Right lobe of liver (tissue), 6 donors: ENCODE results near the gene PPM1N. TPM values are rescaled to one million over a fixed set of nuclear protein-coding genes. Genes with fewer than 3 reads are reported as not detected.

Experiments used
- ATAC-seq, 4 donors: fragments of 200-7000 bp; cut with Tn5 transposase; one replicate each; pipeline ENCODE4 v1.9.1; 2020; ENCODE audit warnings: mild to moderate bottlenecking in 4 of 4, moderate library complexity in 4 of 4
- DNase-seq, 3 donors: peaks; one replicate each; pipeline ENCODE4 v3.0.0-alpha.2; 2020
- H3K27ac ChIP-seq, 3 donors: fragments of 200-600 bp; one replicate each; pipeline ENCODE4 v1.8.0; 2022
- H3K27me3 ChIP-seq, 2 donors: fragments of 200-600 bp; one replicate each; pipeline ENCODE4 v1.8.0; 2022
- H3K36me3 ChIP-seq, 4 donors: fragments of 200-600 bp; sonication (generic) in 1 of 4; one replicate each; pipeline versions ENCODE4 v1.5.1 to v1.8.0; 2017 to 2022; ENCODE audit warnings: control low read depth in 1 of 4
- H3K4me1 ChIP-seq, 4 donors: fragments of 200-600 bp; sonication (generic) in 1 of 4; one replicate each; pipeline versions ENCODE4 v1.5.1 to v1.8.0; 2017 to 2022; ENCODE audit warnings: control low read depth in 1 of 4
- H3K4me3 ChIP-seq, 3 donors: fragments of 200-600 bp; one replicate each; pipeline ENCODE4 v1.8.0; 2022
- H3K9me3 ChIP-seq, 4 donors: fragments of 200-600 bp; sonication (generic) in 1 of 4; one replicate each; pipeline versions ENCODE4 v1.5.1 to v1.8.0; 2017 to 2022; ENCODE audit warnings: control low read depth in 1 of 4
- POLR2A ChIP-seq: fragments of 450-650 bp; IDR thresholded peaks from one replicate; pipeline ENCODE4 v1.6.1; 2017; ENCODE audit warnings: antibody characterized with exemption, mild to moderate bottlenecking
- WGBS: methylation state at CpG from one replicate; pipeline ENCODE4 v1.1.6; 2018; ENCODE audit warnings: low coverage, low lambda C conversion rate; ENCODE audit not compliant: insufficient coverage; ENCODE audit errors: missing lambda C conversion rate; 5-methylcytosine and 5-hydroxymethylcytosine counted together
- intact Hi-C, 2 donors: fragments of 100-400 bp; cut with DNase I; formaldehyde crosslinking; loops; one replicate each; pipeline versions ENCODE4 v1.11.2 to v1.14.1; 2022
- total RNA-seq, 6 experiments: library from RNA; depleted of rRNA in 2 of 6; stranded (reverse); fragments of >200 nt in 2 of 6; fragmentation: NEBNext Ultra II Directional in 3 of 6; extraction: Animal tissue kit (Norgen Biotek cat#: 25700) in 3 of 6; gene quantifications; one replicate each; pipeline versions ENCODE4 v1.1.0 to v1.2.4, GENCODE V29; 2016 to 2023
- TF ChIP-seq, protein P1 (sequence below), 4 donors: fragments of 200-600 bp in 3 of 4; fragments of 450-650 bp in 1 of 4; IDR thresholded peaks; one replicate each; pipeline versions ENCODE4 v1.5.1 to v1.8.0; 2016 to 2022; ENCODE audit warnings: antibody characterized with exemption in 4 of 4, mild to moderate bottlenecking in 2 of 4
- donor health status: DM: no; HTN: yes; CAD: no.
- donor health status: DM: no; HTN: no; CAD: no.
- donor health status: DM: no; HTN: no; CAD: no.
- donor health status: DM: no; HTN: yes; CAD: no.
- donor health status: DM: no; HTN: yes; CAD: no.

The PPM1N gene
- total RNA-seq, 6 experiments from 2014 or later, result 0.32 to 2.0 (median 0.51) TPM; not detected in 1

DNA sequence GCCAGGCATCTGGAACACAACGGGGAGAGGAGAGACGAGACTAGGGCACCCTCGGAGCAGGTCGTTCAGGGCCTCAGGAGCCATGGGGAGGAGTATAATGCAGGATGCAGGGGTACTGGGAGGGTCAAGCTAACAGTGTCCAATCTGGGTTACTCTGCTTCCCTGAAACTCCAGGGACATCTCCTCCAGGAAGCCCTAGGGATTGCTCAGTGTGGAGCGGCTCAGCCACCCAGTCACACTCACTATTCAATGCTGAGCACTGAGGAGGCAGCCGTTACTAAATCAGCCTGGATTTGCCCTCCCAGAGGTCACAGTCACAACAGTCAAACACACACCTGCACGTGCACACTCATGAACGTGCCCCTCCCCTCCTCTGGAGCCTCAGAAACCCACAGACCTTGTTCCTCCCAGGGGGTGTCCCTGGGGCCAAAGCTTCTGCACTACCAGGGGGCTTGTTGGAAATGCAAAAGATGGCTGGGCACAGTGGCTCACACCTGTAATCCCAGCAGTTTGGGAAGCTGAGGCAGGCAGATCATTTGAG, 37.4 kb upstream of the PPM1N start:
- no peaks in the 10 kb centered on the region for H3K27me3 ChIP-seq
- WGBS, result 23% methylated on average over 4 of the region's 8 CpGs
- H3K4me3 ChIP-seq, result no peak overlapping the region

DNA sequence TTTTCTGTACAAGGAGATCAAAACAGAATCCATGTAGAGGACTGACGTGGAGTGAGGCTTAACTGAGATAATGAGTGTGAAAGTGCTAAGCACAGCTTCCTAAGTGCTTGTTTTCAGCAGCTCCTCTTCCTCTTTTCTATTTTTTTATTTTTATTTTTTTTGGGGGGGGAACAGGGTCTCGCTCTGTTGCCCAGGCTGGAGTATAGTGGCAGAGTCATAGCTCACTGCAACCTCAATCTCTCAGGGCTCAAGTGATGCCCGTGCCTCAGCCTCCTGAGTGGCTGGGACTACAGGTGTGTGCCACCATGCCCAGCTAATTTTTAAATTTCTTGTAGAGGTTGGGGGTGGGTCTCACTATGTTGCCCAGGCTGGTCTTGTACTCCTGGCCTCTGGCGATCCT, 36.1 kb upstream of the PPM1N start:
- 52% methylated on average over 4 of the region's 4 CpGs for WGBS
- H3K9me3 ChIP-seq, result no peaks in the 10 kb centered on the region
- TF ChIP-seq, protein P1, sequence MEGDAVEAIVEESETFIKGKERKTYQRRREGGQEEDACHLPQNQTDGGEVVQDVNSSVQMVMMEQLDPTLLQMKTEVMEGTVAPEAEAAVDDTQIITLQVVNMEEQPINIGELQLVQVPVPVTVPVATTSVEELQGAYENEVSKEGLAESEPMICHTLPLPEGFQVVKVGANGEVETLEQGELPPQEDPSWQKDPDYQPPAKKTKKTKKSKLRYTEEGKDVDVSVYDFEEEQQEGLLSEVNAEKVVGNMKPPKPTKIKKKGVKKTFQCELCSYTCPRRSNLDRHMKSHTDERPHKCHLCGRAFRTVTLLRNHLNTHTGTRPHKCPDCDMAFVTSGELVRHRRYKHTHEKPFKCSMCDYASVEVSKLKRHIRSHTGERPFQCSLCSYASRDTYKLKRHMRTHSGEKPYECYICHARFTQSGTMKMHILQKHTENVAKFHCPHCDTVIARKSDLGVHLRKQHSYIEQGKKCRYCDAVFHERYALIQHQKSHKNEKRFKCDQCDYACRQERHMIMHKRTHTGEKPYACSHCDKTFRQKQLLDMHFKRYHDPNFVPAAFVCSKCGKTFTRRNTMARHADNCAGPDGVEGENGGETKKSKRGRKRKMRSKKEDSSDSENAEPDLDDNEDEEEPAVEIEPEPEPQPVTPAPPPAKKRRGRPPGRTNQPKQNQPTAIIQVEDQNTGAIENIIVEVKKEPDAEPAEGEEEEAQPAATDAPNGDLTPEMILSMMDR (IDR thresholded peaks at IDR 0.05), result no peak
- no peak for TF ChIP-seq POLR2A

More for the DNA sequence above, 37.4 kb upstream of the PPM1N start:
- intact Hi-C loops, result no loop called here
- H3K36me3 ChIP-seq, result no peaks in the 10 kb centered on the region
- ATAC-seq (no peak), DNase-seq (no peak)
- TF ChIP-seq POLR2A, result no peak
- TF ChIP-seq, protein P1 (IDR thresholded peaks at IDR 0.05), result no peak
- no peaks in the 10 kb centered on the region for H3K9me3 ChIP-seq
- no peak overlapping the region for H3K27ac ChIP-seq
- H3K4me1 ChIP-seq, result peaks cover 0 to 2% (median 0%) of the 10 kb centered on the region in 4 donors

DNA sequence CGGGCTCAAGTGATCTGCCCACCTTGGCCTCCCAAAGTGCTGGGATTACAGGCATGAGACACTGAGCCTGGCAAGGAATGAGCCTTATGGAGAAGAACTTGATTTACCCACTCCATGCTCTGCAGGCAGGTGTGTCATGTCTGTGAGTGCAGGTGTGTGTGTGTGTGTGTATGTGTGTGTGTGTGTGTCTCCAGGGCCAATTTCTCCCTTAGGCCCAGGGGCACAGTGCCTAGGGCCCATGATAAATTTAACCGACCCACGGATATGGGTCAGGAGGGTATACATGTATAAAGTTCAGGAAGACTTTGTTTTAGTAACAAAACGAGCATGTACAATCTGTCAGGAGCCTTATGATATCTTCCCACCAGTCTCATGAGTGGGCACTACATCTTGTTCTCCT, 35.0 kb upstream of the PPM1N start:
- no peaks in the 10 kb centered on the region for H3K27me3 ChIP-seq
- H3K4me1 ChIP-seq, result peaks cover 0 to 10% (median 4%) of the 10 kb centered on the region in 4 donors
- H3K36me3 ChIP-seq, result no peaks in the 10 kb centered on the region
- no peak overlapping the region for H3K27ac ChIP-seq
- 63% methylated on average over 2 of the region's 4 CpGs for WGBS
- DNase-seq (no peak), ATAC-seq (no peak)
- no peak overlapping the region for H3K4me3 ChIP-seq
- intact Hi-C loops, result no loop called here
- H3K9me3 ChIP-seq, result no peaks in the 10 kb centered on the region
- TF ChIP-seq, protein P1 (IDR thresholded peaks at IDR 0.05), result no peak
- no peak for TF ChIP-seq POLR2A

More for the DNA sequence above, 36.1 kb upstream of the PPM1N start:
- peaks cover 0 to 4% (median 1%) of the 10 kb centered on the region in 4 donors for H3K4me1 ChIP-seq
- H3K27ac ChIP-seq, result no peak overlapping the region
- no peaks in the 10 kb centered on the region for H3K36me3 ChIP-seq
- DNase-seq, result no peak
- no peaks in the 10 kb centered on the region for H3K27me3 ChIP-seq
- ATAC-seq, result no peak
- intact Hi-C loops, result no loop called here
- no peak overlapping the region for H3K4me3 ChIP-seq

DNA sequence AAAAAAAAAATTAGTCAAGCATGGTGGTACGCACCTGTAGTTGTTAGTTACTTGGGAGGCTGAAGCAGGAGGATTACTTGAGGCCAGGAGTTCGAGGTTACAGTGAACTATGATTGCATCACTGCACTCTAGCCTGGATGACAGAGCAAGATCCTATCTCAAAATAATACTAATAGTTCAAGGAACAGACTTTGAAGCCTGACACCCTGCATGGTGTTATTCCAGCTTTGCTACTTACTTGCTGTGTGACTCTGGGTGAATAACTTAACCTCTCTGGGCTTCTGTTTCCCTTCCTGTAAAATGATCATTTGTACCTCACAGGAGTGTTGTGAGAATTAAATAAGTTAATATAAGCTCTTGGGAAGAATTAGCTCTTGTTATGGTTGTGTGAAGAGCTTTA, 34.0 kb upstream of the PPM1N start:
- 33% methylated on average over 1 of the region's 2 CpGs for WGBS
- no peak overlapping the region for H3K4me3 ChIP-seq
- H3K4me1 ChIP-seq, result peaks cover 0 to 15% (median 7%) of the 10 kb centered on the region in 4 donors
- no peaks in the 10 kb centered on the region for H3K36me3 ChIP-seq
- H3K9me3 ChIP-seq, result no peaks in the 10 kb centered on the region
- no peak for ATAC-seq
- no peak overlapping the region for H3K27ac ChIP-seq
- no peak for DNase-seq
- TF ChIP-seq, protein P1 (IDR thresholded peaks at IDR 0.05), result no peak
- no peak for TF ChIP-seq POLR2A
- intact Hi-C loops, result no loop called here
- H3K27me3 ChIP-seq, result no peaks in the 10 kb centered on the region
